KMS-11 (cell line): ENCODE data around the gene JPH3.

Source experiments
- H2AFZ ChIP-seq: fragments of 200-600 bp; sonication (generic); 2 replicates; pipeline ENCODE4 v1.6.1; 2016; ENCODE audit warnings: antibody characterized with exemption, mixed run types, low read depth
- H3K27ac ChIP-seq: fragments of 200-600 bp; sonication (generic); 2 replicates; pipeline ENCODE4 v1.6.1; 2016; ENCODE audit warnings: mild to moderate bottlenecking, mixed run types
- H3K27me3 ChIP-seq: fragments of 200-600 bp; sonication (generic); 2 replicates; pipeline ENCODE4 v1.6.1; 2017; ENCODE audit warnings: mild to moderate bottlenecking, low read depth, mixed run types, moderate library complexity; ENCODE audit not compliant: insufficient read depth
- H3K36me3 ChIP-seq: fragments of 200-600 bp; sonication (generic); 2 replicates; pipeline ENCODE4 v1.6.1; 2017; ENCODE audit warnings: mild to moderate bottlenecking, mixed run types; ENCODE audit not compliant: insufficient read depth
- H3K4me1 ChIP-seq: fragments of 200-600 bp; sonication (generic); 2 replicates; pipeline ENCODE4 v1.6.1; 2016; ENCODE audit warnings: mild to moderate bottlenecking, low read depth, mixed run types; ENCODE audit not compliant: poor library complexity, severe bottlenecking
- H3K4me2 ChIP-seq: fragments of 200-600 bp; sonication (generic); 2 replicates; pipeline ENCODE4 v1.7.0; 2016; ENCODE audit warnings: mild to moderate bottlenecking, mixed run types
- H3K4me3 ChIP-seq: fragments of 200-600 bp; sonication (generic); IDR thresholded peaks from 2 replicates; pipeline ENCODE4 v1.6.1; 2017; ENCODE audit warnings: low read depth, low read length, mixed read lengths; ENCODE audit not compliant: insufficient read depth
- H3K79me2 ChIP-seq: fragments of 200-600 bp; sonication (generic); 2 replicates; pipeline ENCODE4 v1.6.1; 2016; ENCODE audit warnings: low read depth, mixed run types; ENCODE audit not compliant: insufficient read depth
- H3K9ac ChIP-seq: fragments of 200-600 bp; sonication (generic); 2 replicates; pipeline ENCODE4 v1.6.1; 2016; ENCODE audit warnings: mild to moderate bottlenecking, mixed run types
- H4K20me1 ChIP-seq: fragments of 200-600 bp; sonication (generic); 2 replicates; pipeline ENCODE4 v1.6.1; 2016; ENCODE audit warnings: mild to moderate bottlenecking, mixed run types; ENCODE audit not compliant: insufficient read depth
- CTCF ChIP-seq: fragments of 200-600 bp; sonication (generic); conservative IDR thresholded peaks from 2 replicates; pipeline ENCODE4 v1.6.1; 2017; ENCODE audit warnings: low read depth, mild to moderate bottlenecking, antibody characterized with exemption, low read length, moderate library complexity, mixed read lengths

JPH3 gene

GRCh38 chr16:87664792-87665191 is 62.5 kb downstream of the JPH3 start:
- Histone ChIP-seq H2AFZ (no peak overlapping the region), H3K4me3 (no peak overlapping the region), H3K4me1 (no peaks in the 10 kb centered on the region), H4K20me1 (no peaks in the 10 kb centered on the region), H3K4me2 (no peak overlapping the region), H3K79me2 (no peaks in the 10 kb centered on the region), H3K27me3 (peaks cover 96% of the 10 kb centered on the region), H3K27ac (no peak overlapping the region), H3K9ac (no peak overlapping the region), H3K36me3 (no peaks in the 10 kb centered on the region)
- TF ChIP-seq CTCF, result no peak

GRCh38 chr16:87665193-87665592 is 62.9 kb downstream of the JPH3 start:
- Histone ChIP-seq H3K9ac (no peak overlapping the region), H3K27ac (no peak overlapping the region), H4K20me1 (no peaks in the 10 kb centered on the region), H3K79me2 (no peaks in the 10 kb centered on the region), H3K4me1 (no peaks in the 10 kb centered on the region), H3K4me2 (no peak overlapping the region), H3K36me3 (no peaks in the 10 kb centered on the region), H3K4me3 (no peak overlapping the region), H2AFZ (no peak overlapping the region), H3K27me3 (peaks cover 99% of the 10 kb centered on the region)
- no peak for TF ChIP-seq CTCF

GRCh38 chr16:87666919-87667318 is 64.6 kb downstream of the JPH3 start:
- no peak for TF ChIP-seq CTCF
- no peak overlapping the region for H3K27ac ChIP-seq
- H3K4me2 ChIP-seq, result no peak overlapping the region
- peaks cover 97% of the 10 kb centered on the region for H3K27me3 ChIP-seq
- H3K9ac ChIP-seq, result no peak overlapping the region
- no peaks in the 10 kb centered on the region for H4K20me1 ChIP-seq
- H2AFZ ChIP-seq, result no peak overlapping the region
- no peaks in the 10 kb centered on the region for H3K4me1 ChIP-seq
- no peak overlapping the region for H3K4me3 ChIP-seq
- H3K36me3 ChIP-seq, result no peaks in the 10 kb centered on the region
- H3K79me2 ChIP-seq, result no peaks in the 10 kb centered on the region

- Histone ChIP-seq H3K9ac (no peak overlapping the region), H3K4me1 (no peaks in the 10 kb centered on the region), H3K79me2 (no peaks in the 10 kb centered on the region), H3K27me3 (peaks cover 96% of the 10 kb centered on the region), H3K4me3 (no peak overlapping the region), H4K20me1 (no peaks in the 10 kb centered on the region), H3K36me3 (no peaks in the 10 kb centered on the region), H2AFZ (no peak overlapping the region), H3K27ac (no peak overlapping the region), H3K4me2 (no peak overlapping the region)
- TF ChIP-seq CTCF, result no peak
Measured at GRCh38 chr16:87667443-87667842, 65.1 kb downstream of the JPH3 start.
